K562 (cell line): Measurements from ENCODE around the gene EEA1. TPM values are rescaled to one million over a fixed set of nuclear protein-coding genes. Genes with fewer than 3 reads are reported as not detected.

ENCODE experiments used
- ATAC-seq: fragments of 200-7000 bp; cut with Tn5 transposase; 3 replicates; pipeline ENCODE4 v1.9.1; 2020; ENCODE audit warnings: moderate library complexity
- BruUV-seq: library from RNA; stranded (reverse); fragments of 400-500 nt; replicated peaks from 2 replicates; lab custom pipeline; 2021; lab: Mats Ljungman, UMichigan
- CTCF ChIA-PET: fragments of 300-600 bp; formaldehyde crosslinking; extraction: SDS; loops from one replicate; lab custom pipeline; 2021; ENCODE audit warnings: low intra/inter-chr PET ratio; lab: Yijun Ruan, JAX
- POLR2A ChIA-PET: fragments of 300-600, 350-650 bp; sonication (Branson Sonifier 250); formaldehyde crosslinking; extraction: SDS; loops from one replicate; lab custom pipeline; 2021; ENCODE audit warnings: antibody characterized with exemption, inconsistent platforms; lab: Yijun Ruan, JAX
- DNase-seq, 4 experiments: peaks; one replicate each; pipeline versions ENCODE4 v3.0.0 to v3.0.0-alpha.2; 2011 to 2018; ENCODE audit warnings: low spot score in 3 of 4, mixed read lengths in 3 of 4; ENCODE audit errors: extremely low read depth in 1 of 4
- FAIRE-seq: peaks from 2 replicates; lab custom pipeline; 2011; peaks lifted over from hg19 to GRCh38; lab: Jason Lieb, UNC
- H2AFZ ChIP-seq: 2 replicates; pipeline ENCODE4 v1.6.0; 2011; ENCODE audit warnings: low read depth, low read length, control low read depth, inconsistent platforms
- H3K27ac ChIP-seq: fragments of 200-600 bp; 3 replicates; pipeline ENCODE4 v1.8.0; 2011; ENCODE audit warnings: low read depth, mild to moderate bottlenecking, control low read depth, inconsistent platforms, low read length, moderate library complexity, mixed read lengths; ENCODE audit errors: extremely low read depth
- H3K27me3 ChIP-seq, 2 experiments: fragments of 300-600 bp in 1 of 2; 2 replicates in 1 of 2; 3 replicates in 1 of 2; pipeline versions ENCODE4 v1.6.0 to v1.8.0; 2011; ENCODE audit warnings: inconsistent platforms in 2 of 2, low read length in 2 of 2, mild to moderate bottlenecking in 1 of 2, mixed read lengths in 1 of 2, moderate library complexity in 1 of 2; ENCODE audit not compliant: control insufficient read depth in 2 of 2, insufficient read depth in 2 of 2
- H3K36me3 ChIP-seq: fragments of 300-600 bp; 3 replicates; pipeline ENCODE4 v1.8.0; 2011; ENCODE audit warnings: mild to moderate bottlenecking, low read length, inconsistent platforms; ENCODE audit not compliant: control insufficient read depth, insufficient read depth
- H3K4me1 ChIP-seq, 2 experiments: fragments of 200-600 bp in 1 of 2; replicated peaks in 1 of 2; 2 replicates in 1 of 2; 3 replicates in 1 of 2; pipeline versions ENCODE4 v1.5.1 to v1.8.0; 2011; ENCODE audit warnings: inconsistent platforms in 2 of 2, low read length in 2 of 2, mild to moderate bottlenecking in 1 of 2, mixed read lengths in 1 of 2, moderate library complexity in 1 of 2; ENCODE audit not compliant: control insufficient read depth in 2 of 2, insufficient read depth in 2 of 2
- H3K4me2 ChIP-seq: 2 replicates; pipeline ENCODE4 v1.6.1; 2011; ENCODE audit warnings: low read length, control low read depth, inconsistent platforms, mixed read lengths; ENCODE audit not compliant: insufficient read depth
- H3K4me3 ChIP-seq: fragments of 200-600 bp; sonication (generic), shearing (Covaris generic); 2 replicates; pipeline ENCODE4 v1.5.1; 2016; ENCODE audit warnings: control low read depth, inconsistent platforms
- H3K79me2 ChIP-seq: fragments of 200-600 bp; 3 replicates; pipeline ENCODE4 v1.8.0; 2011; ENCODE audit warnings: low read length, inconsistent platforms; ENCODE audit not compliant: control insufficient read depth, insufficient read depth
- H3K9ac ChIP-seq, 2 experiments: 2 replicates each; pipeline versions ENCODE4 v1.6.0 to v1.6.1; 2011; ENCODE audit warnings: low read depth in 2 of 2, low read length in 2 of 2, control low read depth in 1 of 2, inconsistent platforms in 1 of 2, mild to moderate bottlenecking in 1 of 2, mixed read lengths in 1 of 2; ENCODE audit not compliant: insufficient read depth in 1 of 2
- H3K9me1 ChIP-seq: one replicate; pipeline ENCODE4 v1.6.0; 2011; ENCODE audit warnings: inconsistent platforms, mild to moderate bottlenecking, low read length, moderate library complexity; ENCODE audit not compliant: control insufficient read depth, insufficient read depth
- H3K9me3 ChIP-seq: replicated peaks from 2 replicates; pipeline ENCODE4 v1.5.1; 2011; ENCODE audit warnings: low read depth, low read length, inconsistent platforms; ENCODE audit not compliant: control insufficient read depth, insufficient read depth
- H4K20me1 ChIP-seq: replicated peaks from 2 replicates; pipeline ENCODE4 v1.6.1; 2011; ENCODE audit warnings: low read length, inconsistent platforms, mixed read lengths; ENCODE audit not compliant: control insufficient read depth, insufficient read depth
- AFF1 ChIP-seq, 2 experiments: fragments of 450-650 bp; IDR thresholded peaks; 2 replicates each; pipeline ENCODE4 v1.6.1; 2018; ENCODE audit warnings: mild to moderate bottlenecking in 2 of 2, low read depth in 1 of 2; ENCODE audit not compliant: partially characterized antibody in 2 of 2
- FOSL1 ChIP-seq: fragments of 200-800 bp; sonication (Bioruptor generic); conservative IDR thresholded peaks from 2 replicates; pipeline ENCODE4 v1.6.1; 2016; ENCODE audit warnings: missing genetic modification characterization, missing compliant biosample characterization
- MEF2A ChIP-seq: IDR thresholded peaks from 2 replicates; pipeline ENCODE4 v1.6.1; 2011; ENCODE audit warnings: low read depth, mild to moderate bottlenecking, low read length, moderate library complexity; ENCODE audit not compliant: control insufficient read depth
- POLR2AphosphoS2 ChIP-seq: IDR thresholded peaks from 2 replicates; pipeline ENCODE4 v1.6.1; 2012; ENCODE audit warnings: low read length, improper control_type of control experiment
- PRDM10 ChIP-seq: fragments of 450-650 bp; IDR thresholded peaks from 2 replicates; pipeline ENCODE4 v1.6.1; 2018; ENCODE audit not compliant: partially characterized antibody
- WGBS: fragments of 100-300 bp; shearing (Covaris generic); methylation state at CpG from one replicate; pipeline ENCODE4 v1.1.6; 2016; ENCODE audit warnings: low coverage, mixed read lengths; ENCODE audit not compliant: insufficient coverage; ENCODE audit errors: missing lambda C conversion rate; 5-methylcytosine and 5-hydroxymethylcytosine counted together
- in situ Hi-C: fragments of 300-500 bp; cut with MboI; formaldehyde crosslinking; loops from 4 replicates; pipeline ENCODE4 v1.15.0; 2018; ENCODE audit warnings: inconsistent platforms, mixed read lengths
- intact Hi-C: fragments of 100-400 bp; cut with micrococcal nuclease; formaldehyde crosslinking; loops from 2 replicates; pipeline ENCODE4 v1.14.2; 2022
- polyA plus RNA-seq, 8 experiments: library from polyadenylated mRNA; depleted of rRNA in 4 of 8; stranded (reverse) in 5 of 8; unstranded in 3 of 8; fragments of >200 nt; fragmentation: Nextera tagmentation in 2 of 8; fragmentation: Illumina TruSeq in 1 of 8; extraction: Ambion mirVana in 2 of 8; extraction: Trizol in 1 of 8; gene quantifications; 2 replicates each; pipeline versions ENCODE4 v1.2.1 to v1.2.3, GENCODE V29; 2011 to 2014; ENCODE audit warnings: inconsistent platforms in 1 of 8, missing spikeins in 1 of 8
- total RNA-seq, 7 experiments: library from RNA; depleted of rRNA in 6 of 7; stranded (reverse); fragments of >200 nt in 6 of 7; fragmentation: Illumina TruSeq in 2 of 7; extraction: Trizol in 2 of 7; gene quantifications; 2 replicates each; pipeline versions ENCODE4 v1.2.1 to v1.2.3, GENCODE V29; 2011 to 2021; ENCODE audit warnings: low replicate concordance in 1 of 7
- TF ChIP-seq, protein P1 (sequence below): fragments of 150-350 bp; conservative IDR thresholded peaks from 2 replicates; pipeline ENCODE4 v1.6.1; 2014; ENCODE audit warnings: low read length
- TF ChIP-seq, protein P2 (sequence below): fragments of 250-450 bp; sonication (Bioruptor Pico); IDR thresholded peaks from 2 replicates; pipeline ENCODE4 v1.4.0; 2020; ENCODE audit warnings: mild to moderate bottlenecking, moderate library complexity

Gene EEA1
- total and polyA plus RNA-seq, 9 of the 15 experiments (the other 6 are each of a cell fraction or from before 2014, with no cell fraction given): 3.5 to 17.1 (median 7.5) TPM

- TF ChIP-seq PRDM10: no peak
- no peak for TF ChIP-seq MEF2A
These were observed 4.5 kb upstream of the EEA1 start (continued) for GRCh38 chr12:92933606-92934005.

GRCh38 chr12:92930421-92930820 is 1.3 kb upstream of the EEA1 start:
- 45% methylated on average over 3 of the region's 3 CpGs for WGBS
- FAIRE-seq (no peak), DNase-seq (no peak), ATAC-seq (no peak)
- in situ Hi-C loops: loop anchor here (10.0 kb wide), 1 partner anchor 106 kb away; no protein-coding TSS in a partner anchor
- Histone ChIP-seq H4K20me1 (0 out of 2 replicates have a peak, but pooled peaks cover 4% of the 10 kb centered on the region), H3K27ac (no peak overlapping the region), H3K9me1 (no peaks in the 10 kb centered on the region), H3K4me2 (peak overlapping the region; percentile 93; the same call in 1 of the 2 replicates), H3K4me1 (peaks cover 8 to 15% of the 10 kb centered on the region in 2 experiments; a peak in 3 of 5 replicates), H3K9ac (peak overlapping the region in 1 of 2 experiments; percentile 94; a peak in 1 of 4 replicates), H3K36me3 (peaks cover 2% of the 10 kb centered on the region; the same call in 1 of the 3 replicates), H3K4me3 (no peak overlapping the region), H3K27me3 (no peaks in the 10 kb centered on the region), H2AFZ (no peak overlapping the region), H3K79me2 (peaks cover 31% of the 10 kb centered on the region), H3K9me3 (no peaks in the 10 kb centered on the region)
- intact Hi-C loops: no loop called here
- ChIA-PET CTCF (no interaction called here), POLR2A (interaction anchor here (0.8 to 1.3 kb wide), 4 partner anchors 9 to 450 kb away, joined by 3 to 6 read pairs (median 4); no protein-coding TSS in a partner anchor)
- BruUV-seq: no TSS peak
- TF ChIP-seq FOSL1 (tag): no peak
- TF ChIP-seq, protein P1, sequence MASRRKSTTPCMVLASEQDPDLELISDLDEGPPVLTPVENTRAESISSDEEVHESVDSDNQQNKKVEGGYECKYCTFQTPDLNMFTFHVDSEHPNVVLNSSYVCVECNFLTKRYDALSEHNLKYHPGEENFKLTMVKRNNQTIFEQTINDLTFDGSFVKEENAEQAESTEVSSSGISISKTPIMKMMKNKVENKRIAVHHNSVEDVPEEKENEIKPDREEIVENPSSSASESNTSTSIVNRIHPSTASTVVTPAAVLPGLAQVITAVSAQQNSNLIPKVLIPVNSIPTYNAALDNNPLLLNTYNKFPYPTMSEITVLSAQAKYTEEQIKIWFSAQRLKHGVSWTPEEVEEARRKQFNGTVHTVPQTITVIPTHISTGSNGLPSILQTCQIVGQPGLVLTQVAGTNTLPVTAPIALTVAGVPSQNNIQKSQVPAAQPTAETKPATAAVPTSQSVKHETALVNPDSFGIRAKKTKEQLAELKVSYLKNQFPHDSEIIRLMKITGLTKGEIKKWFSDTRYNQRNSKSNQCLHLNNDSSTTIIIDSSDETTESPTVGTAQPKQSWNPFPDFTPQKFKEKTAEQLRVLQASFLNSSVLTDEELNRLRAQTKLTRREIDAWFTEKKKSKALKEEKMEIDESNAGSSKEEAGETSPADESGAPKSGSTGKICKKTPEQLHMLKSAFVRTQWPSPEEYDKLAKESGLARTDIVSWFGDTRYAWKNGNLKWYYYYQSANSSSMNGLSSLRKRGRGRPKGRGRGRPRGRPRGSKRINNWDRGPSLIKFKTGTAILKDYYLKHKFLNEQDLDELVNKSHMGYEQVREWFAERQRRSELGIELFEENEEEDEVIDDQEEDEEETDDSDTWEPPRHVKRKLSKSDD: no peak
- no peak for TF ChIP-seq AFF1 (IDR thresholded peaks at IDR 0.05; ENCODE audit: low read depth in 1 of 2, partially characterized antibody in 2 of 2)
- no peak for TF ChIP-seq POLR2AphosphoS2
- TF ChIP-seq, protein P2, sequence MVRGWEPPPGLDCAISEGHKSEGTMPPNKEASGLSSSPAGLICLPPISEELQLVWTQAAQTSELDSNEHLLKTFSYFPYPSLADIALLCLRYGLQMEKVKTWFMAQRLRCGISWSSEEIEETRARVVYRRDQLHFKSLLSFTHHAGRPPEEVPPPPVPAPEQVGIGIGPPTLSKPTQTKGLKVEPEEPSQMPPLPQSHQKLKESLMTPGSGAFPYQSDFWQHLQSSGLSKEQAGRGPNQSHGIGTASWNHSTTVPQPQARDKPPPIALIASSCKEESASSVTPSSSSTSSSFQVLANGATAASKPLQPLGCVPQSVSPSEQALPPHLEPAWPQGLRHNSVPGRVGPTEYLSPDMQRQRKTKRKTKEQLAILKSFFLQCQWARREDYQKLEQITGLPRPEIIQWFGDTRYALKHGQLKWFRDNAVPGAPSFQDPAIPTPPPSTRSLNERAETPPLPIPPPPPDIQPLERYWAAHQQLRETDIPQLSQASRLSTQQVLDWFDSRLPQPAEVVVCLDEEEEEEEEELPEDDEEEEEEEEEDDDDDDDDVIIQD (CRISPR knock-in tag): no peak
